HG03097 (cell line): ENCODE measurements around the gene TFF1.

Source experiments
- ATAC-seq: cut with Tn5 transposase; IDR thresholded peaks from one replicate; pipeline ENCODE4 v1.9.1; 2021; ENCODE audit not compliant: unreplicated experiment, low FRiP score

The TFF1 gene

DNA sequence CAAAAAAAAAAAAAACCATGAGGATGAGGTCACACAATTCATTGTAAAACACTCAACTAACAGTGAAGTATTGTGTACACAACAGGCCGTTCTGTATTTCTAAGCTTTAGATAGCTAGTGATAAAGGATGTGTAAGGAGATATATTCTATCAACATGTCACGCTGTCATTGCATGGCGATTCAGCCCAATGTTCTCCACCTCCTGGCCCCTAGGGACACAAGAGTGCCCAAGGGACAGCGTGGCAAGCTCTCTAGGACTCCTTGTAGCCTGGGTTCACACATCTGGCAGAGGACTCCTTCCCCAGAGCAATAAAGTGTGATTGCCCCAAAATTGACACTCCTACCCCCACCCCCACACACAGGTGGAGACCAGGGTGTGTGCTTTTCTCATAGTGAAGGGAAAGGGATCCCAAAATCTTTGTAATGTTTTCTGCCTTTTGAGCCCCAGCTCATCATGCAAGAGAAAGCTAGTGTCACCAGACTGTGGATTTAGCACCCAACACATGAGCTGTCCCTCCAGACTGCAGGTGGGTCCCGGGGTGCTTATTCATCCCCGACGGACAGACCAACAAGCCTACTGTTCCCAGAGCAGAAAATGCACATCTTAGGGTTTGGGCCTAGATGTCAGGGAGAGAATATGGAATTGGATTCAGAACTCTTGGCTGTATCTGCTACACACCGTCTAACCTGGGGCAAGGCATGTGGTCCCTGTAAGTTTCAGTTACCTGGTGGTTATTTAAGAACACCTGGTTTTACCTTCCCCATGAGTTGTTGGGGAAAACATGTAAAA lies 18.0 kb upstream of the TFF1 start:
- ATAC-seq, result no peak

DNA sequence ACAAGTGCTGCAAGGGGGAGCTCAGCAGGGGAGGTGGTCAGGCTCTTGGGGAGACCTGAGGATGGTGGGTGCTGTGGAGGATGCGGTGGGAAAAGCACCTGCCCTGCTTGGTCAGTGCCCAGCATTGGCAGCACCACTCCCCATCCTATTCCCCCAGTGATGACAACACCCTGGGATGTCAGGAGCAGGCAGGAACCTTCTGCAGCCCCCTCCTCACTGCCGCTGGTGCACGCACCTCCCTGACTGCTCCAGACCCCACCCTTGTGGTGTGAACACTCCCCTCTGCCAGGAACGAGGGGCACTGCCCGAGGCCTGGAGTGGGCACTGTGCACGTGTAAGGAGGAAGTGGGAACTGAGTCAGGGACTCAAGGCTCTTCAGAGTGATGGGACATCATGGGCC lies 17.0 kb upstream of the TFF1 start:
- ATAC-seq, result no peak

DNA sequence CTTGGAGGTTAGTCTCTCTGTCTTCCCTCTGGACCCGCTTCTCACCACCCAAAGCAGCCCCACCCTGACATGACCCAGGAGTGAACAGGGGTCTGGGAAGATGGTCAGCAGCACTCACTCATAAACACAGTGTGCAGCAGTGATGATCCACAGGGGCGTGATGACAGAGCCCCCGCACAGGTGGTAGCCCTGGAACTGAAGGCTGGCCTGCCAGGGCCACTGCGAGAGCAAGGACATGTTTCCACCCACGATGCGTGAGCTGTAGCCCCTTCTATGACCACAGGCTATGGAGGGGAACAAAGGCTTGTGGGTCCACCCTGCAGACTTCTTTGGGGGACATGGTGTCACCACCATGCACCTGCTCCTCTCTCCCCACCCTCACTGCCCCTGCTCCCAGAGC lies 16.6 kb upstream of the TFF1 start:
- no peak for ATAC-seq

DNA sequence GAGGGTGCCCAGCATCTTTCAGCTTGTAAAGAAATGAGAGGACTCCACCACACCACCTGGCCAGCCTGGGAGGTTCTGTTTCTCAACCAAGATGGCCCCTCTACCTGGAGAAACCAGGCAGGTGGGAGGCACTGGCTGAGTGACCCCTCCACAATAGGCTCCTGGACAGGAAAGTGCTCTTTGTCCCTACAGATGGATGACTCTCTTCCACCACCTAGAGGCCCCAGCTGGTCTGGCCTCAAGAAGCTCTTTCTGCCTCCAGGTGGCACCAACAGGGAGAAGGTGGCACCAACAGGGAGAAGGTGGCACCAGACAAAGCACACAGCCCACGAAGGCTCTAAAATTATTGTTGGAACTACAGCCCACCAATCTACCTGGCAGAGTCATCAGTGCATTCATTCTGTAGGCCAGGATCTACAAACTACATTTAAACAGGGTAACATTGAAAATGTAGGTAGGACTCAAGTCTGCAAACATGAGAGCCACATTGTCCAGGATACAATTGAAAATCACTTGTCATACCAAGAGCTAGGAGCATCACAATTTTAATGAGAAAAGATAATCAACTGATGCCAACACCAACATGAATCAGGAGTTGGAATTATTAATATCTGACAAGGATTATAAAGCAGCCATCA lies 15.1 kb upstream of the TFF1 start:
- no peak for ATAC-seq

DNA sequence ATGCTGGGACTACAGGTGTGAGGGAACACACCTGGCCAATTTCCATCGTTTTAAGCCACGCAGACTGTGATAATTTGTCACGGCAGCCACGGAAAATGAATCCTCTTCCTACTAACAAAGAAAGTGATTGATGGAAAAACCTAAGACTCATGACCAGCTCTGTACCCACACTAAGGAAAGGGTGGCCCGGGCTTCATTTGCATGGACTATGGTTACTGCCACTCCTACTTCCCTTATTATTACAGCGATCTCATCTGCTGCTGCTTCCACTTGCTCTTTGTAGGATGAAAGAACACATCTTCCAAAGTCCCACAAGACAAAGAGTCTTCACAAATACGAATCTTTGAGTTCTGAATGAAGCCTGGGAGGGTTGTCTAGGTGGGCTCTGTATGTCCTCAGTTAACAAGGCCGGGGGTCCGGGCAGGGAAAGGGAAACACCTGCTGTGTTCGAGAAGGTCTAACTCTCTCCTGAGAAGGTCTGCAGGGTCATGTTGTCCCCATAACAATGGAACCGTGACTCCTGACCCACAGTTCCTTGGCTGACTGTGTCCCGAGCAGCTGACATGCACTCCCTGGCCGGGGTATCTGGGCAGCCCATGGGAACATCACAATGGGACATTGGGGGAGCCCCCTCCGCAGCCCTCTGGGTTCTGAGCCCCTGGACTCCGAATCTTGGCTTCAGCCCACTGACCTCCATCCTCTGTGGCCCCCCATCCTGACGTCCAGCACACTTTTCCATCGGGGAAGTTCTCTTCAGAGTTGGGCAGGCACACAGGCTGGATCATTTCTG lies 13.3 kb upstream of the TFF1 start:
- ATAC-seq, result no peak

DNA sequence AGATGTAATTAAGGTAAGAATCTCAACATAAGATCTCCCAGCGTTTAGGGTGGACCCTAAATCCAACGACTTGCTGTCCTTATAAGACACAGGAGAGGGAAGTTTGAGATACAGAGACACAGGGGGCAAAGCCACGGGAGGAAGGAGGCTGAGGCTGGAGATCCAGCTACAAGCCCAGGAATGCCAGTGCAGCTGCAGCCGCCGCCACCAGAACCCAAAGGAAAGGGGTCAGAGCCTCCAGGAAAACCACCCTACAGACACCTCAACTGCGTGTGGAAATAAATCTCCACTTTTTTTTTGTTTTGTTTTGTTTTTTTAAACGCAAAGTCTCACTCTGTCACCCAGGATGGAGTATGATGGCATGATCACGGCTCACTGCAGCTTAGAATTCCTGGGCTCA lies 12.1 kb upstream of the TFF1 start:
- ATAC-seq, result no peak

DNA sequence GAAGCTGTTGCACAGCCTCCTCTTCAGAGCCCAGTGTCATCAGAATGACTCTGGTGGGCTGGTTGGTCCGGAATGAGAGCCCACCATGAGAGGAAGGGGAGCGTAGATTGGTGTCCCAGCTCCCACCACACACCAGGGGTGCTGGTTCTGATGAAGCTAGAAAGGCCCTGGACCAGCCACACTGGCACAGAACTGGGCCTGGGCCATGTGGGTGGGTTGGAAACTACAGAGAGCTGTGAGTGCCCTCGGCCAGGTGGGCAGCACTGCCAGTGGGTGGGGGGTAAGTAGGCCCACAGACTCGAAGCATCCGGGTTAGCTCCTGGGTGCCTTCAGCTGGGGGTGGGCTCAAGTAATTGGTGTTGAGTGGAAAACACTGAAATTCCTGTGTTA lies 11.6 kb upstream of the TFF1 start:
- no peak for ATAC-seq

DNA sequence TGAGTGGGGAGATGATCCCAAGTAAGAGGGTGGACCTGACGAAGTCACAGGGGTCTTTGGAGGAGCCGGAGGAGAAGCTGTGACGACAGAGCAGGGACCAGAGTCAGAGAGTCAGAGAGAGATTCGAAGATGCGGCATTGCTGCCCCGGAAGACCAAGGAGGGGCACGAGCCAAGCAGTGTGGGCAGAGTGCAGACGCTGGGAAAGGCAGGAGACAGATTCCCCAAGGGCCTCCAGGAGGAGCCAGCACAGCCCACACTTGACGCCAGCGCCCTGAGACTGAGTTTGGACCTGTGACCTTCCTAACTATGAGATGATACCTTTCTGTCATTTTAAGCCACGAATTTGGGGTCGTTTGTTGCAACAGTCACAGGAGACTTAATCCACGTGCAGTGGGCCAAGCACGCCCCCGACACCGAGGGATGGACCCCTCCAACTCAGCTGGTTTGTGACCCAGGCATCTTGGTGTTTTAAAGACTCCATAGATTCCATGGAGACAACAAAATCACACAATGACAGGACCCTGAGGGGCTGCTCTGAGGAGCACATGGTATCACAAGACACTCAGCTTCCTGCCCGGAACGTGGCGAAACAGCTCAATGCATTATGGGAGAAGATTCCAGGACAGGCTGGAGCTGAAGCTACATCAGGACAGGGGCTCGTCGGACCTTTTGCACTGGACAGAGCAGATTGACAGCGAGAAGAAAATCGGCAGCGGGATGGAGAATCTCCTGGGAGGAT lies 11.0 kb upstream of the TFF1 start:
- ATAC-seq, result no peak

DNA sequence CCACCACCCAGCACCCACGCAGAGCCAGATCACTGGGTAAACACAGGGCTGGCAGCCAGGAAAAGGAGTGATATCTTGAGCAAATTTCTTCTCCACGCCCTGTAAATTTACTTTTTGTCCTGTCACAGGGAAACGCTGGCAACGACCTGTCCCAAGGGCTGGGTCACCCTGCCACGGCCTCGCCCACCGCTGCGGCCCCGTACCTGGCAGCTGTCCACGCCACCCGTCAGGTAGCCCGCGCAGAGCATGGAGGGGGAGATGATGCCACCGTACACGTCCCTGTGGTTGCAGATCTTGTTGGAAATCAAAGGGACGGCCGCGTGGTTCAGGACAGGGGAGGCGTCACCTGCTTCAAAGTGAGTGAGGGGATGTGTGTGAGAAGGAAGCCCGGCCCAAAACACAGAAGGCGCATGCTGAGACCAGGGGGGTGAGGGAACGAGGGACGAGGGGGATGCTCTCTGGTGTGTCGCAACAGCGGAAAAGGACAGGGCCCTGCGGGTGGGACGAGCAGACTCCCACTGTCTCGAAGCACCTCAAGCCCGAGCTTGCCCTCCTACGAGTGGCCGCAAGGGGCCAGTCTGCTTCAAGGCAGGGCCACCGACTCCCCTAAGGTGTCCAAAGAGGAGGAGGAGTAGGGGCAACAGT lies 10.1 kb upstream of the TFF1 start:
- ATAC-seq, result no peak

DNA sequence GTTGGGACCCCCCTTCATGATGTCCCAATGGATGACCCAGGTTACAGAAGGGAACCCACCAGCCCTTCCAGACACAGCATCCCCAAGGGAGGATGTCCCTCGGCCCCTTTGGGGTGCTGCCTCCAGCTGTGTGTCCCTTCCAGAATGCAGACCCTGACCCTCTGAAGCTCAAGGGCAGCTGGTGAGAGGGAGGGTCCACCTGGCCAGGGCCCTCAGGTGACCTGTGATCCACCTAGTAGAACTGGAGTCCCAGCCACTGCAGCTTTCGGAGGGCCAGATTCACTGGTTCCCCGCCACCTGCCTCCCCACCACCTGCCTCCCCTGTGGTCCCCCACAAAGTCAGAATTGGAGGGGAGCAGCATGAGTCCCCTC lies 9.6 kb upstream of the TFF1 start:
- no peak for ATAC-seq

DNA sequence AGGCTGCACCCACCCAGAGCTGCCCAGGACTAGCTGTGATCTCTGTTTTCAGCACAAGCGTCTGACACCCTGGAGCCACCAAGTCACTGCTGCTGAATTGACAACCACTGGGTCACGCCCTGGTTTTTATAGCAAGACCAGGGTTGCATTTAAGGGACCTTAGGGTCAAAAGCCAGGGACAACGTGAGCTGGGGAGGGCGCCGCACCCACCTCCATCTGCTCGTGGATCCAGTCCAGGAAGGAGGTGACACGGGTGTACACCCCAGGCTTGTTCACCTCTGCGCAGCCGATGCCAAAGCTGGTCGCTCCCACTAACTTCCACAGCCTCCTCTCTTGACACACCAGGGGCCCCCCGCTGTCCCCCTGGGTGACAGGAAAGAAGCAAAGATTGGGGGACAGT lies 9.2 kb upstream of the TFF1 start:
- ATAC-seq, result no peak

DNA sequence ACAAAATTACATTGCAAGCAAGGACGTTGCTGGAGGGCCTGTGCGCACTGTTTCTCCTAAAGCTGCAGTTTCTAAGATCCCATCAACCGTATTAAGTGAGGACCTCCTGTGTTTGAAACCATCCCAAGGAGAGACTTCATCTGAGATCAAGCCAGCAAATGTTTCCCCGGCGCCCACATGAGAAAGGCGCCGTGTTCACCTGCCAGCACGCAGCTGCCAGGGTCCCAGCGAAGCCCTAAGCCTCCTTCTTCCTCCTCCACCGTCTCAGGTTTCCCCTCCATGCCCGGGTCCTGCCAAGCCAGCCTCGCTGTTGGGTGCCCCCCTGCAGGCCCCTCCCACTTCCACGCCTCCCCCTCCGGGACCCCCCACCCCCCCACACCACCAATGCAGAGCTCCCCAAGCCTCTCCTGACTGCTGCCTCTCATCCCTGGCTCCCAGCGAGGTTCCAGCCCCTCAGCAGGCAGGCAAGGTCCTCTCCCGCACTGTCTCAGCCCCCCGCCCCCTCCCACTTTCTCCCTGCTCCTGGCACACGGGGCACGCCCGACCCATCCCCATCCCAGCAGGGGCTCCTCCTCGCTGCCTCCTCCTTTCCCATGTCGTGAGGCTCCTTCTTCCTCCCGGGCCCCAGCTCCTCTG lies 8.6 kb upstream of the TFF1 start:
- no peak for ATAC-seq

DNA sequence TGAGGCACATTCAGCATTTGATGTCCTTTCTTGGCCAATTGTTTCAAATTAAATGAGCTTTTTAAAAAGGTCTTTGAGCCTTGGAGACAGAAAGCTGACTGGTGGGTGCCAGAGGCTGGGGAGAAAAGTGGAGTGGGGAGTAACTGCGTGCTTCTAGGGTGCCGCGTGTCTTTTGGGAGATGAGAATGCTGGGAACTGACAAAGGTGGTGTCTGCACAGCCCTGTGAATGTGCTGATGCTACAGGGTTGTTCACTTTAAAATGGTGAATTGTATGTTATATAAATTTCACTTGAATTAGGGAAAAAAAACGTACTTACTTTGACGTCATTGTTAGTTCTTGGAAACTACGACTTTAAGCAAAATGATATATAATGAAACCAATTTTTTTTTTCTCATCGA lies 8.1 kb upstream of the TFF1 start:
- ATAC-seq, result no peak

DNA sequence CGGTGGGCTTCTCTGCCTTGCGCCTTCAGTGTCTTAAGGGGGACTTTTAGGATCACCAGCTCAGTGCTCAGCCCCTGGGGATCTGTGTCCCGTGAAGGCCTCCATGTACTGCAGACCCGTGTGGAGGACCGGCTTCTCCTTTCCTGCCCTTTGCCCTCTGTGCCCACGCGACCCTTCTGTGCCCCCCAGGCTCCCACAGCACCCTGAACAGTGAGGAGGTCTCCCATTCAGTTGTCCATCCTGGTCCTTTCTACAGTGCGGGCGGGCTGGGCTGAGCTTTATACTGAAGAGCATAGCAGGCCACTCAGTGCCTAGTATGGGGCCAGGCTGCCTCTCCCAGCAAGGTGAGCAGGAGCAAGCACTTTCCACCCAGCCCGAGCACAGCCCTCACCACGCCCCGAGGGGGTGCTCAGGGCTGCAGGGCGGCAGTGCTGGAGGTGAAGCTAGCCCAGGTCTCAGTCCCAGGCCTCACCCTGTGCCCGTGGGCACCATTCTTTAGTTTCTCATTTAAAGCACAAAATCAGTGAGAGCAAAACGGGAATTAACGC lies 7.6 kb upstream of the TFF1 start:
- ATAC-seq, result no peak

DNA sequence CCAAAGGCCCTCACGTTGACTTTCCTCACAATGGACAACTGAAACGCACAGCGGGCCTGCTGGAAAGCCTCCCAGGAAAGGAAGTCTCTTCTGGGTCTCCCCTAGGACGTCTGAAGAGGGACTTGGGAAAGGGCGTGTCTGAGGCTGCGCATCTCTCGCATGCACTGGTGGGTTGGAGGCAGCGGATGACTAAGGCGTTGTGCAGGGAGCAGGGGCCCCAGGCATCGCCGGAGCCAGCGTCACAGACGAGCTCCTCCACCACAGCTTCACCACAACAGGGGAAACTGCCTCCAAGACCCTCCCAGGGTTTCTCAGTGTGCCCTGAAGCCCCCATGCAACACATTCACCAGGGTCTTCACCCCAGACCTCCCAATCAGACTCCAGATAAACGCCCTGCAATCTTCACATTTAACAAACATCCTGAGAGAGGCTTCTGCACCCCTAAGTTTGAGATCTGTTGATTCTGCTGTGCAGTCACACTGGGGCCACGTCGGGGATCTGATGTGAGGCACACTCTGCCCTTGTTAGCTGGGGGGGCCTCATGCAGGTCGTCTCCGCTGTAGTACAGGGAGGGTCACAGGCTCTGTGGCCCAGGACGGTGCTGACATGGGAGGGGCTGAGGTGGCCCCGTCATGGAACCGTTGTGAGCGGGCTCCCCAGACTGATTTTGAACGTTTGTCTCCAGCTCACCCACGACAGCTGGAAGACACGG lies 7.0 kb upstream of the TFF1 start:
- ATAC-seq, result no peak

DNA sequence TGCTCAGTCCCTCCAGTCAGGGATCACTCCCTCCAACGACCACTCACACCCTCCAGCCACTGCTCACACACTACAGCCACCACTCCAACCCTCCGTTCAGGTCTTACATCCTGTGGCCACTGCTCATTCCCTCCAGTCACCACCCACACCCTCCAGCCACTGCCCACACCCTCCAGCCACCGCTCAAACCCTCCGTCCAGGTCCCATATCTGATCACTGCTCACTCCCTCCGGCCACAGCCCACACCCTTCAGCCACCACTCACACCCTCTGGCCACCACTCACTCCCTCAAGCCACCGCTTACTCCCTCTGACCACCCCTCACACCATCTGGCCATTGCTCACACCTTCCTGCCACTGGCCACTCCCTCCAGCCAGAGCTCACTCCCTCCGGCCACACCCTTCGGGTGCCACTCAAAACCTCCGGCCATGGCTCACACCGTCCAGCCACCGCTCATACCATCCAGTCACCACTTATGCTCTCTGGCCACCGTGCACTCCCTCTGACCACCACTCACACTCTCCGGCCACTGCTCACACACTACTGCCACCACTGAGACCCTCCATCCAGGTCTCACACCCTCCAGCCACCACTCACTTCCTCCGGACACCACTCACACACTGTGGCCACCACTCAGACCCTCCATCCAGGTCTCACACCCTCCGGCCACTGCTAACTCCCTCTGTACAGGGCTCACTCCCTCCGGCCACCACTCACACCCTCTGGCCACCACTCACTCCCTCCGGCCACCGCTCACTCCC lies 4.7 kb upstream of the TFF1 start:
- no peak for ATAC-seq

DNA sequence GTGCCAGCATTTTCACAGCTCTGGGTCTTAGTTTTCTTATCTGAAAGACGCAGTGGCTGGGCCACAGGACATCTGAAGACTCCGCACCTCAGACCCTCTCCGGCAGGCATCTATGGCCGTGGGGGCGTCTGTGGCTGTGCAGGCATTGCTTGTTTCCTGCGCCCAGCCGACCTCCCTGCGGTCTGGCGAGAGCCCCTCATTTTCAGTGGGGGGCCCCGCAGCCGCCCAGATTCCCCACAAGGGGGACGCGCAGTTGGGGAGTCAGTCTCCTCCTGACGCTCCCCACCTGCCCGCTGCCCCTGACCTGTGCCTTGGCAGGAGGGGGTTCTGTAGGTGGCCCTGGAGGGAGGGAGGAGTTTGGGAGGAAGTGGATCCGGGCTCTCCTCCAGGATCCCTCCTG lies 3.5 kb upstream of the TFF1 start:
- ATAC-seq, result no peak

DNA sequence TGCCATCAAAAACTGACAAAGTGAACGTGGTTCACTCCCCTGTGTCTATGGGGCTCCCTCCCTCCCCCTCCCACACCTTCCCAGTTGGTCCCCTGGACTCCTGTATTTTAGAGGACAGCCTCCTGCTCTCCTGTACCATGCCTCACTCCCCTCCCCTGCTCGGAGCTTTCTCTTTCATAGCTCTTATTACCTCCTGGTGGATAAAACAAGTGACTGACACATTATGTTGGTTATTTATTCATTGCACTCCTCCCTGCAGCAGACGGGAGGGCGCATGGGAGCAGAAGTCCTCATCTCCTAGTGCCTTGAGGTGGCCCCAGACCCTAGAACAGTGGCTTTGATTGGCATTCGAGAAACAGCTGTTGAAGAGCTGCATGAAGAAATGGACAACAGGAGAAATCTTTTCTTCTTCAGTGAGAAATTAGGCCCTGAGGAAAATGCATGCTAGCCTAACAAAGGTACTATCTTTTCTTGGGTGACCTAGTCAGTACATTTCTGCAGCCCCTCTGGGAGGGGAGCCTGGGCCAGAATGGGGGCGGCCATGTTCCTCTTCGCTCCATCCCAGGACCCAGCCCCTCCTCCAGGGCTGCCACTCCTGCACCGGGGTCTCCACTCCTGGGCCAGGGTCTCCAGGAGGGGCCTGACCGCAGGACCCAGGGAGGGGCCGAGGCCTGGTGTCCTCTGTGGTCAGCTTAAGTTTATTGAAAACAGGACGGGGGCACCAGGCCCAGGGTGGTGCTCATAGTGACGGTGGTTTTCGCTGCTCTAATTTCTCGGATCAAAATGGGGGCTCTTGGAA lies 1.2 kb upstream of the TFF1 start:
- ATAC-seq, result no peak
